ENCODE results near the gene KRT2. TPM values are rescaled to one million over a fixed set of nuclear protein-coding genes. Genes with fewer than 3 reads are reported as not detected.

Gene KRT2
- total and polyA plus RNA-seq, 10 of the 15 experiments (the other 5 are each of a cell fraction or from before 2014, with no cell fraction given) = 0.08 to 0.12 TPM; not detected in 8

GRCh38 chr12:52677126-52677525 lies 25.1 kb upstream of the KRT2 start:
- Histone ChIP-seq H3K9ac (ENCODE audit: control insufficient read depth, insufficient read depth, low read length) (no peak overlapping the region), H3K4me1 (ENCODE audit: control insufficient read depth, insufficient read depth, low read length) (no peaks in the 10 kb centered on the region), H3K4me3 (no peak overlapping the region), H4K20me1 (ENCODE audit: control insufficient read depth, insufficient read depth) (no peaks in the 10 kb centered on the region), H3K4me2 (ENCODE audit: control insufficient read depth, insufficient read depth) (no peak overlapping the region), H3K27ac (ENCODE audit: control insufficient read depth, insufficient read depth) (no peak overlapping the region), H3K9me3 (replicated peaks; ENCODE audit: control insufficient read depth, insufficient read depth, low read length) (no peaks in the 10 kb centered on the region), H3K27me3 (replicated peaks in 1 of 2; ENCODE audit: control insufficient read depth in 2 of 2, insufficient read depth in 2 of 2, low read length in 1 of 2) (no peaks in the 10 kb centered on the region; a peak in 3 of 4 replicates), H3K36me3 (ENCODE audit: control insufficient read depth in 2 of 2, insufficient read depth in 2 of 2, low read length in 1 of 2) (no peaks in the 10 kb centered on the region), H3K79me2 (ENCODE audit: control insufficient read depth, insufficient read depth, low read length) (no peaks in the 10 kb centered on the region), H2AFZ (ENCODE audit: control insufficient read depth, low read depth, low read length) (no peak overlapping the region)
- TF ChIP-seq RAD51 (IDR thresholded peaks at IDR 0.05) (no peak), YY1 (IDR thresholded peaks at IDR 0.05; ENCODE audit: low read depth, low read length) (no peak), RCOR1 (conservative IDR thresholded peaks at IDR 0.05; ENCODE audit: low read depth, low read length) (no peak)
- intact Hi-C loops (cut with micrococcal nuclease; ENCODE audit: unreplicated experiment) (no loop called here), in situ Hi-C loops (cut with MboI) (no loop called here)
- DNase-seq (ENCODE audit: low read depth, low spot score) (no peak), FAIRE-seq (no peak), ATAC-seq (no peak)
- ChIA-PET POLR2A (no interaction called here), RAD21 (ENCODE audit: unreplicated experiment) (no interaction called here), CTCF (no interaction called here), SMC1A (ENCODE audit: uncharacterized antibody, unreplicated experiment) (no interaction called here)
- no TSS peak for BruUV-seq (replicated peaks)
- 8% methylated on average over 5 of the region's 5 CpGs for WGBS (ENCODE audit: insufficient coverage, insufficient replicate concordance, low lambda C conversion rate, missing lambda C conversion rate)

DNA sequence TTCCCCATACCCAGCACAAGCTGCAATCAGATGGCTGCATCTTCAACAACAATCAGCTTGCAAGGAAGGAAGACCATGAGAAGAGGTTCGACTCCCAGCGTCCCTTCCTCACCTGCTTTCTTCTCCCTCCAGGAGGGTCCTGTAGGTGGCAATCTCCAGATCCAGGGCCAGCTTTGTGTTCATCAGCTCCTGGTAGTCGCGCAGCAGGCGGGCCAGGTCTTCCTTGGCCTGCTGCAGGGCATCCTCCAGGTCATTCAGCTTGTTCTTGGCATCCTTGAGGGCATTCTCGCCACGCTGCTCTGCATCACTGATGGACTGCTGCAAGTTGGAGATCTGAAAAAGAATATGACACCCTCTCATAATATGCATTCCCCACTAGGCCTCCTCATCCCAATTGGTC lies 24.2 kb upstream of the KRT2 start:
- H3K36me3 ChIP-seq (ENCODE audit: control insufficient read depth in 2 of 2, insufficient read depth in 2 of 2, low read length in 1 of 2) = no peaks in the 10 kb centered on the region
- no peak overlapping the region for H2AFZ ChIP-seq (ENCODE audit: control insufficient read depth, low read depth, low read length)
- no peak for DNase-seq (ENCODE audit: low read depth, low spot score)
- no peak overlapping the region for H3K9ac ChIP-seq (ENCODE audit: control insufficient read depth, insufficient read depth, low read length)
- in situ Hi-C loops (cut with MboI) = no loop called here
- RAD21 ChIA-PET (ENCODE audit: unreplicated experiment) = no interaction called here
- 32% methylated on average over 7 of the region's 7 CpGs for WGBS (ENCODE audit: insufficient coverage, insufficient replicate concordance, low lambda C conversion rate, missing lambda C conversion rate)
- no TSS peak for BruUV-seq (replicated peaks)
- H3K27ac ChIP-seq (ENCODE audit: control insufficient read depth, insufficient read depth) = no peak overlapping the region
- CTCF ChIA-PET = no interaction called here
- H3K27me3 ChIP-seq (replicated peaks in 1 of 2; ENCODE audit: control insufficient read depth in 2 of 2, insufficient read depth in 2 of 2, low read length in 1 of 2) = no peaks in the 10 kb centered on the region; a peak in 3 of 4 replicates
- SMC1A ChIA-PET (ENCODE audit: uncharacterized antibody, unreplicated experiment) = no interaction called here
- POLR2A ChIA-PET = no interaction called here
- no peaks in the 10 kb centered on the region for H4K20me1 ChIP-seq (ENCODE audit: control insufficient read depth, insufficient read depth)
- H3K9me3 ChIP-seq (replicated peaks; ENCODE audit: control insufficient read depth, insufficient read depth, low read length) = no peaks in the 10 kb centered on the region
- FAIRE-seq = no peak
- no peak overlapping the region for H3K4me3 ChIP-seq
- no peak for ATAC-seq
- no peak overlapping the region for H3K4me2 ChIP-seq (ENCODE audit: control insufficient read depth, insufficient read depth)
- H3K79me2 ChIP-seq (ENCODE audit: control insufficient read depth, insufficient read depth, low read length) = no peaks in the 10 kb centered on the region
- no peaks in the 10 kb centered on the region for H3K4me1 ChIP-seq (ENCODE audit: control insufficient read depth, insufficient read depth, low read length)
- intact Hi-C loops (cut with micrococcal nuclease; ENCODE audit: unreplicated experiment) = no loop called here
- TF ChIP-seq MEF2A (IDR thresholded peaks at IDR 0.05; ENCODE audit: insufficient read depth, low read depth, low read length) (no peak), EZH2 (IDR thresholded peaks at IDR 0.05; ENCODE audit: borderline replicate concordance, control insufficient read depth, low read depth, low read length) (no peak), RB1 (IDR thresholded peaks at IDR 0.05; ENCODE audit: borderline replicate concordance) (no peak), HDAC6 (IDR thresholded peaks at IDR 0.05; ENCODE audit: unreplicated experiment) (no peak), FOXK2 (IDR thresholded peaks at IDR 0.05) (no peak), PAX5 (IDR thresholded peaks at IDR 0.05; ENCODE audit: borderline replicate concordance, low read depth, low read length) (no peak), CBFB (IDR thresholded peaks at IDR 0.05; ENCODE audit: low read depth) (no peak), SIX5 (IDR thresholded peaks at IDR 0.05; ENCODE audit: low read depth, low read length, severe bottlenecking) (no peak)
- TF ChIP-seq, protein P1, sequence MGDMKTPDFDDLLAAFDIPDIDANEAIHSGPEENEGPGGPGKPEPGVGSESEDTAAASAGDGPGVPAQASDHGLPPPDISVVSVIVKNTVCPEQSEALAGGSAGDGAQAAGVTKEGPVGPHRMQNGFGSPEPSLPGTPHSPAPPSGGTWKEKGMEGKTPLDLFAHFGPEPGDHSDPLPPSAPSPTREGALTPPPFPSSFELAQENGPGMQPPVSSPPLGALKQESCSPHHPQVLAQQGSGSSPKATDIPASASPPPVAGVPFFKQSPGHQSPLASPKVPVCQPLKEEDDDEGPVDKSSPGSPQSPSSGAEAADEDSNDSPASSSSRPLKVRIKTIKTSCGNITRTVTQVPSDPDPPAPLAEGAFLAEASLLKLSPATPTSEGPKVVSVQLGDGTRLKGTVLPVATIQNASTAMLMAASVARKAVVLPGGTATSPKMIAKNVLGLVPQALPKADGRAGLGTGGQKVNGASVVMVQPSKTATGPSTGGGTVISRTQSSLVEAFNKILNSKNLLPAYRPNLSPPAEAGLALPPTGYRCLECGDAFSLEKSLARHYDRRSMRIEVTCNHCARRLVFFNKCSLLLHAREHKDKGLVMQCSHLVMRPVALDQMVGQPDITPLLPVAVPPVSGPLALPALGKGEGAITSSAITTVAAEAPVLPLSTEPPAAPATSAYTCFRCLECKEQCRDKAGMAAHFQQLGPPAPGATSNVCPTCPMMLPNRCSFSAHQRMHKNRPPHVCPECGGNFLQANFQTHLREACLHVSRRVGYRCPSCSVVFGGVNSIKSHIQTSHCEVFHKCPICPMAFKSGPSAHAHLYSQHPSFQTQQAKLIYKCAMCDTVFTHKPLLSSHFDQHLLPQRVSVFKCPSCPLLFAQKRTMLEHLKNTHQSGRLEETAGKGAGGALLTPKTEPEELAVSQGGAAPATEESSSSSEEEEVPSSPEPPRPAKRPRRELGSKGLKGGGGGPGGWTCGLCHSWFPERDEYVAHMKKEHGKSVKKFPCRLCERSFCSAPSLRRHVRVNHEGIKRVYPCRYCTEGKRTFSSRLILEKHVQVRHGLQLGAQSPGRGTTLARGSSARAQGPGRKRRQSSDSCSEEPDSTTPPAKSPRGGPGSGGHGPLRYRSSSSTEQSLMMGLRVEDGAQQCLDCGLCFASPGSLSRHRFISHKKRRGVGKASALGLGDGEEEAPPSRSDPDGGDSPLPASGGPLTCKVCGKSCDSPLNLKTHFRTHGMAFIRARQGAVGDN (IDR thresholded peaks at IDR 0.05) = no peak
- TF ChIP-seq, protein P2, sequence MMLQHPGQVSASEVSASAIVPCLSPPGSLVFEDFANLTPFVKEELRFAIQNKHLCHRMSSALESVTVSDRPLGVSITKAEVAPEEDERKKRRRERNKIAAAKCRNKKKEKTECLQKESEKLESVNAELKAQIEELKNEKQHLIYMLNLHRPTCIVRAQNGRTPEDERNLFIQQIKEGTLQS (IDR thresholded peaks at IDR 0.05; ENCODE audit: borderline replicate concordance, extremely low read depth, low read depth, low read length) = no peak
- TF ChIP-seq, protein P3, sequence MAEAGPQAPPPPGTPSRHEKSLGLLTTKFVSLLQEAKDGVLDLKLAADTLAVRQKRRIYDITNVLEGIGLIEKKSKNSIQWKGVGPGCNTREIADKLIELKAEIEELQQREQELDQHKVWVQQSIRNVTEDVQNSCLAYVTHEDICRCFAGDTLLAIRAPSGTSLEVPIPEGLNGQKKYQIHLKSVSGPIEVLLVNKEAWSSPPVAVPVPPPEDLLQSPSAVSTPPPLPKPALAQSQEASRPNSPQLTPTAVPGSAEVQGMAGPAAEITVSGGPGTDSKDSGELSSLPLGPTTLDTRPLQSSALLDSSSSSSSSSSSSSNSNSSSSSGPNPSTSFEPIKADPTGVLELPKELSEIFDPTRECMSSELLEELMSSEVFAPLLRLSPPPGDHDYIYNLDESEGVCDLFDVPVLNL (IDR thresholded peaks at IDR 0.05; ENCODE audit: low read depth, low read length) = no peak

Measured in GM12878 (cell line).